Thyroid gland (tissue), 4 donors: Measurements from ENCODE around the gene HTR3E.

ENCODE experiments used
- POLR2A ChIP-seq, 2 donors: fragments of 450-650 bp; IDR thresholded peaks; one replicate each; pipeline ENCODE4 v1.6.1; 2017; ENCODE audit warnings: antibody characterized with exemption in 2 of 2, mild to moderate bottlenecking in 2 of 2, moderate library complexity in 1 of 2
- TF ChIP-seq, protein P1 (sequence below), 6 experiments: fragments of 200-600 bp in 3 of 6; fragments of 450-650 bp in 3 of 6; sonication (generic) in 3 of 6; IDR thresholded peaks; one replicate each; pipeline ENCODE4 v1.5.1; 2016 to 2019; ENCODE audit warnings: antibody characterized with exemption in 6 of 6, mild to moderate bottlenecking in 2 of 6, inconsistent platforms in 1 of 6, moderate library complexity in 1 of 6

DNA sequence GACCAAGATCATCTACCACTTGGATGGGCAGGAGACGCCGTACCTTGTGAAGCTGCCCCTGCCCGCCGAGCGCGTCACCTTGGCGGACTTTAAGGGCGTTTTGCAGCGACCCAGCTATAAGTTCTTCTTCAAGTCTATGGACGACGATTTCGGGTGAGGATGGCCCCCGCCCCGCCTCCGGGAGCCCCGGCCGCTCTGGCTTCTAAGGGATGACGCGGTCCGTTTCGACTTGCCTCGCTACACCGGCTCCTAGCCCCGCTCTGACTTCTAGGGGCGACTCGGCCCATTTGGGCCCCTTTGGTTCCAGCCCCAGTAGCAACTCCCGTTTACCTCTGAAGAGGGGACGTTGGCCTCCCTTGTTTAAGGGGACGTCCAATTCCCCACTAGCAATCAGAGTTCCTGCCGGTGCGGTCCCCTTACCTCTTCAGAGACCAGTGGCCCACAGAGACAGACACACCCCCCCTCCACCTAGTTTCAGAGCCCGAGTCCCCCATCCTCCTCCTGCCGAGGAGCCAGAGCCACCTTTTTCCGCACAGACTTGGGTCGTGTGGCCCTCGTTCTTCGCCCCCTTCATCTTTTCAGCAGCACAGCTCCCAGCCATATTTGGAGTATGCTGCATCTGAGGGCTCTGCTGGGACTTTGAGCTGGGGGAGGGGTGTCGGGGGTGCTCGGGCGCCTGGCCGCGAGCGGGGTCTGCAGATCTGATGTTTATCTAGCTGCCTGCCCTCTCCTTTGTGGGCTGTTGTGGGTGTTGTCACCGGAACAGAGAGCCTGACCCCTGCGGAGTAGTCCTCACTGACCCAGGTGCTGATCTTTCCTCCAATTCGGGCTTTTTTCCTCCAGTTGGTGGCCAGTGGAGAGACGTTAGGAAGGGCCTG is 59.0 kb downstream of the HTR3E start:
- TF ChIP-seq, protein P1, sequence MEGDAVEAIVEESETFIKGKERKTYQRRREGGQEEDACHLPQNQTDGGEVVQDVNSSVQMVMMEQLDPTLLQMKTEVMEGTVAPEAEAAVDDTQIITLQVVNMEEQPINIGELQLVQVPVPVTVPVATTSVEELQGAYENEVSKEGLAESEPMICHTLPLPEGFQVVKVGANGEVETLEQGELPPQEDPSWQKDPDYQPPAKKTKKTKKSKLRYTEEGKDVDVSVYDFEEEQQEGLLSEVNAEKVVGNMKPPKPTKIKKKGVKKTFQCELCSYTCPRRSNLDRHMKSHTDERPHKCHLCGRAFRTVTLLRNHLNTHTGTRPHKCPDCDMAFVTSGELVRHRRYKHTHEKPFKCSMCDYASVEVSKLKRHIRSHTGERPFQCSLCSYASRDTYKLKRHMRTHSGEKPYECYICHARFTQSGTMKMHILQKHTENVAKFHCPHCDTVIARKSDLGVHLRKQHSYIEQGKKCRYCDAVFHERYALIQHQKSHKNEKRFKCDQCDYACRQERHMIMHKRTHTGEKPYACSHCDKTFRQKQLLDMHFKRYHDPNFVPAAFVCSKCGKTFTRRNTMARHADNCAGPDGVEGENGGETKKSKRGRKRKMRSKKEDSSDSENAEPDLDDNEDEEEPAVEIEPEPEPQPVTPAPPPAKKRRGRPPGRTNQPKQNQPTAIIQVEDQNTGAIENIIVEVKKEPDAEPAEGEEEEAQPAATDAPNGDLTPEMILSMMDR (IDR thresholded peaks at IDR 0.05) = no peak
- TF ChIP-seq POLR2A (IDR thresholded peaks at IDR 0.05) = no peak
